Measurements from ENCODE around the gene TRPM6.

Gene TRPM6

DNA sequence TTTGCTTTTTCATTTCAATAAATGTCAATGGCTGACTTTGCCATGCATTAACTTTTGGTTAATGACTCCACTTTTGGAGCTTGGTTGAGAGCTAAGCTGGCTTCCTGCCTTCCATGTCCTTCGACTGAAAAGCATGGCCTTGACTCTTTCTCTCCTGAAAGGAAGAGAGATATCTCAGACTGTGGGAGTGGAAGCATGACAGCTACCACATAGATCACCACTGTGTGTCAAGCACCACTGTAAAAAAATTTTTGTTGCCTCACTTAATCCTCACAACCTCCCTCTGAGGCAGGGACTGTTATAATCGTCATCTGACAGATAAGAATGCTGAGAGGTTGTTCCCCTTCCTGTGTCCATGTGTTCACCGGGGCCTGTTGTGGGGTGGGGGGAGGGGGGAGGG lies 205.8 kb downstream of the TRPM6 start:
- TF ChIP-seq, protein P1, sequence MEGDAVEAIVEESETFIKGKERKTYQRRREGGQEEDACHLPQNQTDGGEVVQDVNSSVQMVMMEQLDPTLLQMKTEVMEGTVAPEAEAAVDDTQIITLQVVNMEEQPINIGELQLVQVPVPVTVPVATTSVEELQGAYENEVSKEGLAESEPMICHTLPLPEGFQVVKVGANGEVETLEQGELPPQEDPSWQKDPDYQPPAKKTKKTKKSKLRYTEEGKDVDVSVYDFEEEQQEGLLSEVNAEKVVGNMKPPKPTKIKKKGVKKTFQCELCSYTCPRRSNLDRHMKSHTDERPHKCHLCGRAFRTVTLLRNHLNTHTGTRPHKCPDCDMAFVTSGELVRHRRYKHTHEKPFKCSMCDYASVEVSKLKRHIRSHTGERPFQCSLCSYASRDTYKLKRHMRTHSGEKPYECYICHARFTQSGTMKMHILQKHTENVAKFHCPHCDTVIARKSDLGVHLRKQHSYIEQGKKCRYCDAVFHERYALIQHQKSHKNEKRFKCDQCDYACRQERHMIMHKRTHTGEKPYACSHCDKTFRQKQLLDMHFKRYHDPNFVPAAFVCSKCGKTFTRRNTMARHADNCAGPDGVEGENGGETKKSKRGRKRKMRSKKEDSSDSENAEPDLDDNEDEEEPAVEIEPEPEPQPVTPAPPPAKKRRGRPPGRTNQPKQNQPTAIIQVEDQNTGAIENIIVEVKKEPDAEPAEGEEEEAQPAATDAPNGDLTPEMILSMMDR (IDR thresholded peaks at IDR 0.05): no peak
- no peak for DNase-seq
- Histone ChIP-seq H3K4me3 (no peak overlapping the region), H3K9me3 (no peaks in the 10 kb centered on the region), H3K27ac (no peak overlapping the region), H3K36me3 (no peaks in the 10 kb centered on the region), H3K4me1 (no peaks in the 10 kb centered on the region), H3K27me3 (no peaks in the 10 kb centered on the region)
- intact Hi-C loops (cut with DNase I; ENCODE audit: low total_unique reads): no loop called here

DNA sequence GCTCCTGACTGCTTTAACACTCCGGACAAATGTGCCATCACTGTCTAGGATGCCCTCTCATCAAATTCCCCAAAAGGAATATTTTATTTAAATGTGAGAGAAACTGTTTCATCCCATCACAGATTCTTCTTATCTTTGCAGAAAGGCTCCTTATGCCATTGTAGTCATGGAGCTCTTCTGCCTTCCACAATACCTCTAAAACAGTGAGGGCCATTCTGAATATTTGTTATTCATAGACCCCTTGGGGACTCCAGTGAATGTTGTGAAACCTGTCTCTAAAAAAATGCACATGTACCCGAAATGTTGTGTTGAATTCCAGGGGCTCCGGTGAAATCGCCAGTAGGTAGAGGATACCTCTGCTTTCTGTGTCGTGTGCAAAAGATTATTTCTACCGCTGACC lies 213.6 kb downstream of the TRPM6 start:
- no peak for DNase-seq
- TF ChIP-seq, protein P1 (IDR thresholded peaks at IDR 0.05): no peak
- Histone ChIP-seq H3K9me3 (no peaks in the 10 kb centered on the region), H3K27me3 (no peaks in the 10 kb centered on the region), H3K4me1 (no peaks in the 10 kb centered on the region), H3K36me3 (no peaks in the 10 kb centered on the region), H3K27ac (no peak overlapping the region), H3K4me3 (no peak overlapping the region)
- intact Hi-C loops (cut with DNase I; ENCODE audit: low total_unique reads): no loop called here
